MG63 (cell line): ENCODE results near the gene PTPRU. TPM values are rescaled to one million over a fixed set of nuclear protein-coding genes. Genes with fewer than 3 reads are reported as not detected.
A peak's percentile ranks its signal among the peaks of the same experiment; 100 is the strongest.

Experiments used
- DNase-seq: peaks from one replicate; pipeline ENCODE4 v3.0.0-alpha.2; 2020
- H3K27me3 ChIP-seq: fragments of 250-450 bp; sonication (Bioruptor Pico); 2 replicates; pipeline ENCODE4 v1.5.1; 2020; ENCODE audit warnings: mild to moderate bottlenecking, moderate library complexity
- H3K36me3 ChIP-seq: fragments of 250-450 bp; sonication (Bioruptor Pico); 2 replicates; pipeline ENCODE4 v1.5.1; 2020; ENCODE audit warnings: mild to moderate bottlenecking, moderate library complexity
- H3K4me3 ChIP-seq: fragments of 250-450 bp; sonication (Bioruptor Pico); 2 replicates; pipeline ENCODE4 v1.5.1; 2020; ENCODE audit warnings: mild to moderate bottlenecking, moderate library complexity
- H3K9me3 ChIP-seq: fragments of 250-450 bp; sonication (Bioruptor Pico); 2 replicates; pipeline ENCODE4 v1.5.1; 2020; ENCODE audit warnings: mild to moderate bottlenecking, moderate library complexity
- total RNA-seq: library from RNA; depleted of rRNA; stranded (reverse); fragments of >200 nt; shearing (Covaris generic); gene quantifications from 2 replicates; pipeline ENCODE4 v1.2.3, GENCODE V29; 2014; ENCODE audit warnings: low replicate concordance

Gene PTPRU
- total RNA-seq, 1 experiment from 2014 or later: 6.4 TPM

DNA sequence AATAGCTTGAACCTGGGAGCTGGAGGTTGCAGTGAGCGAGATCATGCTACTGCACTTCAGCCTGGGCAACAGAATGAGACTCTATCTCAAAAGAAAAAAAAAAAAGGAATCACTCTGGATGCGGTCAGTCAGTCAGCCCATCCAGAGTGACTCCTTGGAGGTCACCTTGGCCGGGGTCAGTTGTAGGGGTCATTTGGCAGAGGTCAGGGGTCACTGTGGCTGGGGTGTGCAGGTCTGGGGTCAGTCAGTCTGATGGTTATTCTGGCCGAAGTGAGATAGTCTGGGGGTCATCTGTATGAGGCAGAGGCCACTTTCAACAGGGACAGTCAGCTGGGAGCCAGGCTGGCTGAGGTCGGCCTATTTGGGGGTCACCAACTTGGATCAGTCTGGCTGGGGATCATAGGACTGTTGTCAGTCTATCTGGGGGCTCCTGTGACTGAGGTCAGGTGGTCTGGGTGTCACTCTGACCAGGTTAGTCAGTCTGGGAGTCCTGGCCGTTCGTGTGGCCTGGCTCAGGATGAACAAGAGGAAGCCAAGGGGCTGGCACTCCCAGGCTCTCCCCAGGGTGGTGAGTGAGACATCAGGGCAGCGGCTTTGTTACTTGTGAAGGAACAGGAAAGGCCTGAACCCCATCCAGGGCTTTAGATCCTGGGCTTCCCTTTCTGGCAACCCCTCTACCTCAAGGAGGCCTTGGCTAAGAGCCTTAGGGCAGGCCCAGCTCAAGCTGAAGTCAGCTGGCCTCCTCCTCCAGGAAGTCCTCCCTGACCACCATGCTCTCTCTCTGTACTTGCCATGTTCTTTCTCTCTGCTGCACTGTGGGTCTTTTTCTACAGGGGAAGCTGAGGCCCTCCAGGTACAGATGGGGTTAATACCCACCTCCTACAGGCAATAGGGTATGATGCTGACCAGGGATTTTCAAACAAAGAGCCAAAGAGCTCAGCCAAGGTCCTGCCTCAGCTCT is 15.1 kb downstream of the PTPRU start:
- Histone ChIP-seq H3K27me3 (no peaks in the 10 kb centered on the region), H3K4me3 (no peak overlapping the region), H3K36me3 (no peaks in the 10 kb centered on the region), H3K9me3 (no peaks in the 10 kb centered on the region)
- peak; percentile 53 for DNase-seq

DNA sequence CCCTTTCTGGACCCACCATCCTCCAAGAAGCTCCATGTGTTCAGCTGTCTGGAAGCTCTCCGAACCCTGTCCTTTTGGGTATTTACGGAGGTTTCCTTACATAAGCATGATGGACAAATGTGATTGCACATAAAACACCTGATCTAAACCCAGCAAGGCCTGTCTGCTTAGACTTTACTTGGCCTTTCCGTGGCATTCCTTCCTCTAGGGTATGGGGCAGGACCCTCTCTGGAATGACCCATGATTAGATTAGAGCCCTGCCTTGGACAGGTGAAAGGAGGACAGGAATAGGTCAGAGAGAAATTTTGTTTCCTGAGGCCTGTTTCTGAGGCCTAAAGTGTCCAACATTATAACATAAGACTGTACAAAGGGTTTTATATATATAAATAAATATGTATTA is 16.9 kb downstream of the PTPRU start:
- no peak for DNase-seq
- Histone ChIP-seq H3K27me3 (no peaks in the 10 kb centered on the region), H3K4me3 (no peak overlapping the region), H3K9me3 (no peaks in the 10 kb centered on the region), H3K36me3 (no peaks in the 10 kb centered on the region)

DNA sequence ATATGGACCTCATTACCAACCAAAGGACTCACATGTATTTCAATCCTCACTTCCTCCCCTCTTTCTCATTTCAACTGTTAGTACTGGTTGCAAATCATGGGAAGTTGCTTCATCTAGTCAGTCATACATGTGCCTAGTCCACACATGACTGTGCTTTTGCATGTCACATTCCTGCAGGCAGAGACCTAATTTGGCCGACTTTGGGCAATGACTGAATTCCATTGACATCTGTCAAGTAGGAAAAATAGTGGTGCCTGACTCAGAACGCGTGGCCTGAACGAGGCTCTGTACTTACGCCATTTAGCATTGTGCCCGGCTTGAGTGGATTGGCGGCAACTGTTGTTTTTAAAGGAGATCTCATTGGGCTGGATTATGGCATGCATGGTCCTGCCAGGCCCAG is 18.0 kb downstream of the PTPRU start:
- no peak overlapping the region for H3K4me3 ChIP-seq
- DNase-seq: no peak
- no peaks in the 10 kb centered on the region for H3K36me3 ChIP-seq
- no peaks in the 10 kb centered on the region for H3K9me3 ChIP-seq
- no peaks in the 10 kb centered on the region for H3K27me3 ChIP-seq

DNA sequence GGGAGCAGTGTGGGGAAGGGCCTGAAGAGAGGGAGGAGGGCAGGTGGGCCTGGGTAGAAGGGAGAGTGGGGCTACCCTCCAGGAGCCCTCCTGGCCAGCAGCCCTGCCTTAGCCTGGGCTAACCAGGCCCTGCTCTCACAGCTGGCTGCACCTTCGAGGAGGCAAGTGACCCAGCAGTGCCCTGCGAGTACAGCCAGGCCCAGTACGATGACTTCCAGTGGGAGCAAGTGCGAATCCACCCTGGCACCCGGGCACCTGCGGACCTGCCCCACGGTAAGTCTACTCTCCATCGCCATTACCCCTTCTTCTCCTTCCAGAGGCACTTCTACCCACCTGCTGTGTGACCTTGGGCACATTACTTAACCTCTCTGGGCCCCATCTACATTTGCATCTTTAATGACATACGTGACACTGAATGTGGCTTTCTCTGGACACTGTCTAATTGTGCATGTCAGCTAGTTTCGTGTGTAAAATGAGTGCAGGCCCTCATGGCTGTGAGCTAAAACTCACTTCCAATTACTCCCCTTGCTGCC is 18.9 kb downstream of the PTPRU start:
- no peaks in the 10 kb centered on the region for H3K27me3 ChIP-seq
- no peaks in the 10 kb centered on the region for H3K9me3 ChIP-seq
- no peak for DNase-seq
- no peak overlapping the region for H3K4me3 ChIP-seq
- no peaks in the 10 kb centered on the region for H3K36me3 ChIP-seq

DNA sequence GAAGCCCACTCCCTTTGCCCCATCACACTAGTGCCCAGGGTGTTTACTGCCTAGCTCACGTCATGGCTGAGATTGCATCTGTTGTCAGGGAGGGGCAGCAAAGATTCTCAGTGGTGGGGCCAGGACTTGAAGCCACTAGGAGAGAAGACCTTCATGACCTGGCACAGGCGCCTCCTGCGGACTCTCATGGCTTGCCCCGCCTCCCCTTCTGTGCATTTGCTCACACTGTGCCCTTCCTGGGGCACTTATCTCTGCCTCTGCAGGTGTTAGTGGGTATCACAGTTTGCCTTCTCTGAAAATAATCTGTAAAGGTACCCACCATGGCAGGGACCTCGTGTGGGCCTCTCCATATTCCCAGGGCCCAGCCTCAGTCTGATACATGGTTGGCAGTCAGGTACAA is 20.1 kb downstream of the PTPRU start:
- Histone ChIP-seq H3K36me3 (no peaks in the 10 kb centered on the region), H3K4me3 (no peak overlapping the region), H3K27me3 (no peaks in the 10 kb centered on the region), H3K9me3 (no peaks in the 10 kb centered on the region)
- DNase-seq: no peak

DNA sequence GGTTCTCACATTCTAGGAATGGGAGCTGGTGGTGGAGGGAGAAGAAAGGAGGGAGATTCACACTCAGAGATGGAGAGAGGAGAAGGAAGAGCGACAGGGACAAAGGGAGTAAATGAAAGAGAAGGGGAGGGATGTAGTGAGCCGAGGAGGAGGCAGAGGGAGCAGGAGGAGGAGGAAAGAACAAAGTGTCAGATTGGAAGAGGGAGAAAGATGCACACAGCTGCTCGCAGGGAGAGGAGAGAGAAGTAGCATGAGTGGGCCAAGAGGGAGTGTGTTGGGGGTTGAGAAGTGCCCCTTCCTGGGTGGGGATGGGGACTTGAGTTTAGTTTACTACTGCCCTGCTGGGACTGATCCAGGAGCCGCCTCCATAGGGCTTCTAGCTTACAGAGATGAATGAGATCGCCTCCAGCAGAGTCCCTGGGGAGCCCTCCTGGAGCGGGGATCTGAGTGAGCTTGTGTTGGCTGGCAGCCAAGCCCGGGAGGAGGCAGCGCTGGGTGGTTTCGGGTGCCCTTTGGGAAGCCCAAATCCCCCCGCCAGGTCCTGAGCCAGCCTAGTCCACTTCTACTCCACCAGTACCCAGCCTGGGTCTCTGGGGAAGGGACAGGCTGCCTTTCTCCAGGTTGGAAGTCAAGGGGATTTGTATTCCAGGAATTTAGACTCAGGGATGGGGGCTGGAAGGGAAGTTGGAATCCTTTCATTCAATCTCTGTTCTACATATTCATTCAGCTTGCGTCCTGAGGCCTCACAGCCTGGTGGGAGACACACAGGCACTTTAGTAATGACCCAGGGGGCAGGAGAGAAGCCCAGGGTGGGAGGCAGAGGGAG is 20.9 kb downstream of the PTPRU start:
- Histone ChIP-seq H3K36me3 (no peaks in the 10 kb centered on the region), H3K27me3 (no peaks in the 10 kb centered on the region), H3K9me3 (no peaks in the 10 kb centered on the region), H3K4me3 (no peak overlapping the region)
- DNase-seq: peak; percentile 70

- DNase-seq: no peak
- H3K27me3 ChIP-seq: no peaks in the 10 kb centered on the region
- no peak overlapping the region for H3K4me3 ChIP-seq
- no peaks in the 10 kb centered on the region for H3K36me3 ChIP-seq
- H3K9me3 ChIP-seq: no peaks in the 10 kb centered on the region
Measured at GRCh38 chr1:29258189-29258975, 22.1 kb downstream of the PTPRU start.

- Histone ChIP-seq H3K9me3 (no peaks in the 10 kb centered on the region), H3K4me3 (no peak overlapping the region), H3K27me3 (no peaks in the 10 kb centered on the region), H3K36me3 (no peaks in the 10 kb centered on the region)
- no peak for DNase-seq
Measured at GRCh38 chr1:29258976-29259801, 22.9 kb downstream of the PTPRU start.

DNA sequence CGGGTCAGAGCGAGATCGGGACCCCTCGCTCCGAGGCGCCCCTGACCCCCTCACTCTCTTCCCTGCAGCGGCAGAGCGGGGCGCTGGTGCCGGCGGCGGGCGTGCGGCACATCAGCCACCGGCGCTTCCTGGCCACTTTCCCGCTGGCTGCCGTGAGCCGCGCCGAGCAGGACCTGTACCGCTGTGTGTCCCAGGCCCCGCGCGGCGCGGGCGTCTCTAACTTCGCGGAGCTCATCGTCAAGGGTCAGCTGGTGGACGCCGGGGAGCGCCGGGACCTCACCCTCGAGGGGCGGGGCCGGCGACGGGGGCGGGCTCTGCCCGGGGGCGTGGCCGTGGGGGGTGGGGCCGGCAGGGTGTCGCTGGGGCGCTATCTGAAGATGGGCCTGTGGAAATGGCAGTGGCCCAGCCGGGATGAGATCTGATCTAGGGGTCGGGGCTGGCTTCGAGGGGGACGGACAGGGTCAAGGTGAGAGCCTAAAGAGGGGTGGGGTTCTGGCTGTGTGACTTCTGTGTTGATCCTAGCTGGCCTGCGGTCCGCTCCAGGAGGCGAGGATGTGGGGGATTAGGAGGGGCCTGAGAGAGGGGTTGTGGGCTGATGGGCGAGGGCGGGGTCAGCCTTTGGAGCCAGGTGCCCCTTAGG is 23.6 kb downstream of the PTPRU start:
- no peaks in the 10 kb centered on the region for H3K9me3 ChIP-seq
- H3K4me3 ChIP-seq: no peak overlapping the region
- DNase-seq: no peak
- no peaks in the 10 kb centered on the region for H3K36me3 ChIP-seq
- no peaks in the 10 kb centered on the region for H3K27me3 ChIP-seq

DNA sequence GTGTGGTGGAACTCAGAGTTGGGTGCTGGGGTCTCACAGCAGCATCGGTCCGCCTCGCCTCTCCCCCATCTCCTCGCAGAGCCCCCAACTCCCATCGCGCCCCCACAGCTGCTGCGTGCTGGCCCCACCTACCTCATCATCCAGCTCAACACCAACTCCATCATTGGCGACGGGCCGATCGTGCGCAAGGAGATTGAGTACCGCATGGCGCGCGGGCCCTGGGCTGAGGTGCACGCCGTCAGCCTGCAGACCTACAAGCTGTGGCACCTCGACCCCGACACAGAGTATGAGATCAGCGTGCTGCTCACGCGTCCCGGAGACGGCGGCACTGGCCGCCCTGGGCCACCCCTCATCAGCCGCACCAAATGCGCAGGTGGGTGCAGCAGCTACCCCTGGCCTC is 24.2 kb downstream of the PTPRU start:
- H3K4me3 ChIP-seq: no peak overlapping the region
- DNase-seq: no peak
- no peaks in the 10 kb centered on the region for H3K9me3 ChIP-seq
- H3K27me3 ChIP-seq: no peaks in the 10 kb centered on the region
- no peaks in the 10 kb centered on the region for H3K36me3 ChIP-seq

DNA sequence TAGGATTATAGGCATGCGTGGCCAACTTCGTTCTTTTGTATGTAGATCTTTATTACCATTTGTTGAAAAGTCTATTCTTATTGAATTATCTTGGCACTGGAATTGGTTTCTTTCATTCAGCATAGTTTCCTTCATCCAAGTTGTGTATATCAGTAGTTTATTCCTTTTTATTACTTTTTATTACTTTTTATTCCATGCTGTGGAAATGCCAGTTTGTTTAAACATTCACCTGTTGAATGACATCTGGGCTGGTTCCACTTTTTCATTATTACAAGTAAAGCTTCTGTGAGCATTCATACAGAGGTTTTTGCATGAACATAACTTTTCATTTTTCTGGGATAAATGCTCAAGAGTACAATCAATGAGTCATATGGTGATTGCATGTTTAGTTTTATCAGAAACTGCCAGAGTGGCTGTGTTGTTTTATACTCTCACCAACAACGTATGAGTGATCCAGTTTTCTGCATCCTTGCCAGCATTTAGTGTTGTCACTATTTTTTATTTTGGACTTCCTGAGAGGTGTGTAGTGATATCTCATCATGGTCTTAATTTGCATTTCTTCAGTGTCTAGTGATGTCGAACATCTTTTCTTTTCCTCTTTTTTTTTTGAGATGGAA is 28.6 kb downstream of the PTPRU start:
- H3K27me3 ChIP-seq: no peaks in the 10 kb centered on the region
- H3K4me3 ChIP-seq: no peak overlapping the region
- H3K36me3 ChIP-seq: no peaks in the 10 kb centered on the region
- no peaks in the 10 kb centered on the region for H3K9me3 ChIP-seq
- DNase-seq: no peak

DNA sequence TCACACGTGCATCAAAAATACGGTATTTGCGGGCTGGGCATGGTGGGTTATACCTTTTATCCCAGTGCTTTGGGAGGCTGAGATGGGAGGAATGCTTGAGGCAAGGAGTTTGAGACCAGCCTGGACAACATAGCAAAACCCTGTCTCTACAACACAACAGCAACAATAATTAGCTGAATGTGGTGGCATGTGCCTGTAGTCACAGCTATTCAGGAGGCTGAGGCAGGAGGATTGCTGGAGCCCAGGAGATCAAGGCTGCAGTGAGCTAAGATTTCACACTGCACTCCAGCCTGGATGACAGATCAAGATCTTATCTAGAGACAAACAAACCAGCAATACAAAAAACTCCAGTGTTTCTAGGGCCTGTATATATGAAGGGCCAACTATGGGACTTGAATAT is 30.6 kb downstream of the PTPRU start:
- Histone ChIP-seq H3K4me3 (no peak overlapping the region), H3K9me3 (no peaks in the 10 kb centered on the region), H3K27me3 (no peaks in the 10 kb centered on the region), H3K36me3 (no peaks in the 10 kb centered on the region)
- no peak for DNase-seq

DNA sequence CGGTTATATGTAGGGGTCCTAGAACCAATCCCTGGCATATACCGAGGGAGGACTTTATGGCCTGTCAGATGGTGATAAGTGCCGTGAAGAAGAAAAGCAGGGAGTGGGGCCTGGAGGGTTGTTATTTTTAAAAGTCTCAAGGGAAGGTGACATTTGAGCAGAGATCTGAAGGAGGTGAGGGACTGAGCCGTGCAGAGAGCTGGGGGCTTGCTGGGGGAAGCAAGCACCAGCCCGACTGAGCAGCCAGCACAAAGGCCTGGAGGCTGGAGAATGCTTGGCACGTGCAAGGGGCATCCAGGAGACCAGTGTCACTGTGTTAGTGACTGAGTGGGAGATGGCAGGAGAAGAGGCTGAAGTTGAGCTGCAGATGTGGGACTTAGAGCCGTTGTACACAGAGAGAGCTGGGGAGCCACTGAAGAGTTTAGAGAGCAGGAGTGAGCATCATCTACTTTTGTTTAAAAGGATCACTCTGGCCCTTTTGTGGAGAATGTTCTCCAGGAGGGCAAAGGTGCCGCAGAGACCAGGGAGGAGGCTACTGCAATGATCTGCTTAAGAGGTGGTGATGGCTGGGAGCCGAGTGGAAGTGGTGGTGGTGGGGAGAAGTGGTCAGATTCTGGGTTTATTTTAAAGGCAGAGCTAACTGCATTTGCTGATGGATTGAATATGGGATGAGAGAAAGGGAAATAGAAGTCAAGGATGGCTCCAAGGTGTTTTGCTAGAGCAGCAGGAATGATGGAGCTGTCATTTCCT is 31.2 kb downstream of the PTPRU start:
- Histone ChIP-seq H3K4me3 (no peak overlapping the region), H3K9me3 (no peaks in the 10 kb centered on the region), H3K36me3 (no peaks in the 10 kb centered on the region), H3K27me3 (no peaks in the 10 kb centered on the region)
- no peak for DNase-seq

- Histone ChIP-seq H3K4me3 (no peak overlapping the region), H3K9me3 (no peaks in the 10 kb centered on the region), H3K36me3 (no peaks in the 10 kb centered on the region), H3K27me3 (no peaks in the 10 kb centered on the region)
- no peak for DNase-seq
Measured at GRCh38 chr1:29269382-29269781, 33.1 kb downstream of the PTPRU start.
